GM12892 (cell line): Measurements from ENCODE around the gene KTN1.

Experiments used
- DNase-seq: peaks from one replicate; pipeline ENCODE4 v3.0.0; 2011; ENCODE audit not compliant: insufficient read length
- FAIRE-seq: peaks from 2 replicates; lab custom pipeline; 2011; peaks lifted over from hg19 to GRCh38; lab: Jason Lieb, UNC
- POLR2A ChIP-seq: IDR thresholded peaks from 2 replicates; pipeline ENCODE4 v1.6.1; 2011; ENCODE audit warnings: low read depth, low read length, control low read depth
- POLR2AphosphoS5 ChIP-seq: IDR thresholded peaks from 2 replicates; pipeline ENCODE4 v1.6.1; 2011; ENCODE audit warnings: low read depth, low read length, control low read depth
- TAF1 ChIP-seq: IDR thresholded peaks from 2 replicates; pipeline ENCODE4 v1.6.1; 2011; ENCODE audit warnings: low read depth, mild to moderate bottlenecking, control low read depth, low read length, borderline replicate concordance

Gene KTN1

DNA sequence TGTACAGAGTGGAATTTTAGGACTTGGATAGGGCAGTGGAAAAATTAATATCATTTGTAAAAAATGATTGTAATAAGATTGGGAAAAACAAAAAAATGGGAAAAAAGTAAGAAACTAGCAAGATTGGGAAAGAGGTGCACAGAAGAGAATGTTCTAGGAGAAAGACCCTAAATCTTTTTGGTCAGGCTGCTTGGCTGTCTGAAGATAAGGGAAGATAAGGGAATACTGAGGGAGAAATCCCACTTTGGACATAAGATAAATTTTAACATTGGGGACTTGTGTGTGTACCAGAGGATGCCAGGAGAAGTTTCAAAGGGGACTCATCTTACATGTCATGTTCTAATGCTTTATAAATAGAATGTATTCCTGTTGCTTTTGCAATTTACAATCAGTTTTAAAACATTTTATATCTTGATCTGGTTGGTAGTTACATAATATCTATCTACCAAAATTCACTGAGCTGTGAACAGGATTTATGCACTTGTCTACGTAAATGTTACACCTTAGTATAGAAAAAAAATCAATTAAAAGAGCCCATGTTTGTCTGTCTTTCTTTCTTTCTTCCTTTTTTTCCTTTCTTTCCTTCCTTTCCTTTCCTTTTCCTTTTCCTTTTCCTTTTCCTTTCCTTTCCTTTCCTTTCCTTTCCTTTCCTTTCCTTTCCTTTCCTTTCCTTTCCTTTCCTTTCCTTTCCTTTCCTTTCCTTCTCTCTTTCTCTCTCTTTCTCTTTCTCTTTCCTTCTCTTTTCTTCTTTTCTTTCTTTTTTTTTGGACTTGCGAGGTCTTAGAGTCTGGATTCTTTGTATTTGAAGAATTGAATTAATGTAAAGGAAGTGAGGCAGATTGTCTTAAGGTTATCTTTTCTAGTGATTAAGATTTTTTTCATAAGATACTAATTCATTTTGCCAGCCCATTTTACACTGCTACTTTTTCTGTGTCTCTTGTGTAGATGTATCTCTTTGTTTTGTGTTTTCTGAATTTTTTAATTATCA lies 66.1 kb downstream of the KTN1 start:
- DNase-seq (no peak), FAIRE-seq (no peak)
- TF ChIP-seq POLR2AphosphoS5 (no peak), TAF1 (no peak), POLR2A (no peak)

DNA sequence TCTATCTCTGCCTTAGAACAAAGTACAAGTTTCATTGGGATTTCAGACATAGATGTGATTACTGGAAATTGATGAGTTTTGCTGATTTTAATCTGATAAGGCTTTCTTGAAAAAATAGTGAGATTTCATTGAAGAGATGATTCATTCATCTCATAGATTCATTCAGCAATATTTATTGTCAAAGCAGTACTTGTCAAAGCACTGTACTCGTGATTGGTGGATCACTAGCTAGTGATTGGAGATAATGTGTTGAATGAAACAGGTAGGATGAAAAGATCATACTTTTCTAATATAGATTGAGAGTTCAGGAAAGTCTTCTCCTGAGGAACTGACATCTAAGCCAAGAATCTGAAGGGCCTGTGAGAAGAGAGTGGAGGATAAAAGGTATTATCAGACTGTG lies 71.0 kb downstream of the KTN1 start:
- no peak for DNase-seq
- FAIRE-seq: no peak
- no peak for TF ChIP-seq POLR2A
- TF ChIP-seq TAF1: no peak
- TF ChIP-seq POLR2AphosphoS5: no peak

DNA sequence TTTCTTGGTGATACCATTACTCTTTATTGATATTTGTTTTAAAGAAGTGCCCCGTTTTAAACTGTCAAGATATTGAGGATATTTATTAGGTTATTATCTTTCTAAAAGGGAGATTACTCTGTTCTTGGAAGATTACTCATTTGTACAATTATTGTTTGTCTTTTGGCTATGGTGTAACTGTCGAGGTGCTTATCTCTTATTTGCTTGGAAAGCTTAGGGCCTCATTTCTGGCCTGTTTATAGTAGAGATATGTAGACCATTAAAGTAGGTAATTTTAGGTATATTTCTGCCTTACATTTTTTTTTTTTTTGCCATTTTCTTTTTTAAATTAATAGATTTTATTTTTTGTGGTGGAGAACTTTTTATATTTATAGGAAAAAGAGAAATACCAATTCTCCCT lies 74.2 kb downstream of the KTN1 start:
- TF ChIP-seq POLR2A (no peak), TAF1 (no peak), POLR2AphosphoS5 (no peak)
- FAIRE-seq: no peak
- no peak for DNase-seq

DNA sequence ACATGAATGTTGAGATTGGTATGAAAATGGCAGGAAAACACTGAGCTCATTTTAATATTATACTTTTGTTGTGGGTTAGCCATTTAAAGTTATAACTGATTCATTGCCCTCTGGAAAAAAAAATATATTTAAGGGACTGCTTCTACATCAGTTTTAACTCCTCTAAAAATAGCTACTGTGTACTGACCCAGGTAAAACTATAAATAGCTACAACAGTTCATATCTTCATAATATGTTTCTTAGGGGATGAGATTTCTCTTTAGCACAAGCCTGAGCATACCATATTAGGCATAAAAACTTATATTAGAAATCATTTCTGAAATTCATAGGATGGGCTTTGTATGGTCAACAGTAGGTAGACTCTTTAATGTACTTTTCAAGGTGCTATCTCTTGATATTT lies 81.0 kb downstream of the KTN1 start:
- DNase-seq (no peak), FAIRE-seq (no peak)
- TF ChIP-seq TAF1: no peak
- TF ChIP-seq POLR2AphosphoS5: no peak
- TF ChIP-seq POLR2A: no peak

DNA sequence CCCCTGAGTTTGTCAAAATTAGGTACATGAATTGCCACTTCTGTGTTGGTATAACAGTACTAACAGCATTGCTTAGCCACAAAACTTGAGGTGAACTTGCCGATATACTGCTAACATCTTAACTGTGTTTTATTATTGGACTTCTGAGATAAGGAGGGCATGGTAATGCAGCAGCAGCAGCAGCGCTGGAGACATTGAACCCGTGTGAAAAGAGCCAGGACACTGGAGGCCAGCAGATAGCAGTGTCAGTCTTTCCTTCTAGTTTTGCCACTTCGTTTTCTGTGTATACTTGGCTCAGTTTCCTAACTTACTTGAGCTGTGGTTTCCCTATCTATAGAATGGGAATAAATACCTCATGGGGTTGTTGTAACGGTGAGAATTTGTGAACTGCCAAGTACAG lies 82.7 kb downstream of the KTN1 start:
- FAIRE-seq: no peak
- DNase-seq: no peak
- TF ChIP-seq POLR2A (no peak), POLR2AphosphoS5 (no peak), TAF1 (no peak)

DNA sequence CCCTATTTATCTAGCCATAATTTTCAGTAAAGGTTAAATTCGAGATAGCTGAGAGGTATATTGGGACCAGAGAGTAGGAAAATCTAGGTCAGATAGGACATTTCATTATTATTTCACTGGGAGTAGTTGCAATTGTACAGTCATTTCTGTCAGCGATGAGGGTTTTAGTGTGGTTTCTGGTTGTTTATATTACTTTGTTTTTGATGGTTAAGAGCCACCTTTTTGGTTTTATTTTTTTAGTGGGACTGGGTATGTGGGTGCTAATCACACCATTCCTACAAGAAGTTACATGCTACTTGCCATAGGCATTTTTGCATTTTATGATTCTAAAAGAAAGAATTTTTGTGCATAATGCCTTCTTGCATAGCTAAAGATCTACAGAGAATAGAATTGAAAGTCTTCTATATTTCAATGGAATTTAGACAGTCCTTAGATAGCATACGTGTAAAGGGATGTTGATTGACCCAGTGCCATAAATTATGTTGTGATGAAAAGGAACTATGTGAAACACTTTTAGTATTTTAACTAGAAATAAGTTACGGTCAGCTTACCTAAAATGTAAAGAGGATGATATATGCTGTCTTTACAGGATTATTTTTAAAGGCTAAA lies 85.2 kb downstream of the KTN1 start:
- FAIRE-seq (no peak), DNase-seq (no peak)
- TF ChIP-seq POLR2A (no peak), POLR2AphosphoS5 (no peak), TAF1 (no peak)

DNA sequence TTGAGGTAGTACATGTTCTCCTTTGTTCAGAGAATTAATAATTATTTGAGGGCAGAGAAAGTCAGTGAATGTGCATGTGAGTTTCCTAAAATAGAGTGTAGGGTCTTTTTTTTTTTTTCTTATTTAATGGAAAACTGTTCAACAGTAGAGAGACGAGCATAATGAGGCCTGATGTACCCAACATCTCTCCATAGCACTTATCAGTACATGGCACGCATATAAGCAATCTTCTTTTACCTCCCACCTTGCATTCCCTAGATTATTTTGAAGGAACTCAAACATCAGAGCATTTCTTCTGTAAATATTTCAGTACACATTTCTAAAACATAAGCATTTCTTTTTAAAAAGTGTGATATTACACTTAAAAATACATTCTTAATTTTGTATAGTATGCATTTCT lies 87.8 kb downstream of the KTN1 start:
- TF ChIP-seq POLR2AphosphoS5 (no peak), POLR2A (no peak), TAF1 (no peak)
- no peak for DNase-seq
- no peak for FAIRE-seq

DNA sequence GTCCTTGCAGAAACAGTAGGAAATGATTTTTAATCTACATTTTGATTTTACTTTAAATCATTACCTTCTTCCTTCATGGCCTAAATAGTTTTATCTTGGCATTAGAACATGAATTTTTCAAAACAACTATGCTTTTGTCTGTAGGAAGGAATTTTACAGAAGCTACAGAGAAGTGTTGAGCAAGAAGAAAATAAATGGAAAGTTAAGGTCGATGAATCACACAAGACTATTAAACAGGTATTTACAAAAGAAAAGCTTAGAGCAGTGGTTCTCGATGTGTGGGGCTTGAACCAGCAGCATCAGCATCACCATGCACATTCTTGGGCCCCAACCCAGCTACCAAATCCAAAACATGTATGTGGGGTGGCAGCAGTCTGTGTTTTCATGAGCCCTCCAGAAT lies 91.6 kb downstream of the KTN1 start:
- no peak for DNase-seq
- FAIRE-seq: no peak
- TF ChIP-seq POLR2A: no peak
- no peak for TF ChIP-seq POLR2AphosphoS5
- no peak for TF ChIP-seq TAF1

DNA sequence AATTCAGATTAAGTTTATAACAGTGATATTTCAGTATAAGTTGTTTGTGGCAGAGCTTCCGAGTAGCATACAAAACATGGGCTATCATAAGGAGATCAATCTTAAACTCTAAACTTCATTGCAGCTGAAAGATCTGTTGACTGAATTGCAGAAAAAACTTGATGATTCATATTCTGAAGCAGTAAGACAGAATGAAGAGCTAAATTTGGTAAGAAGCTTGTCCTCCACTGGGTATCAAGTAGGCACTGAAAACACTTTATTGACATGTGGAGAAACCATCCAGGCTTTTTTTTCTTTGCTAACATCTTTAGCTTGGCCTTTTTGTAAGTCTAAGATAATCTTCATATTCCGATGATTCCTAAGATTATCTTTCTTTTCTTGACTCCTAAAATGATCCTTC lies 93.0 kb downstream of the KTN1 start:
- no peak for FAIRE-seq
- DNase-seq: no peak
- TF ChIP-seq POLR2AphosphoS5: no peak
- TF ChIP-seq POLR2A: no peak
- TF ChIP-seq TAF1: no peak

DNA sequence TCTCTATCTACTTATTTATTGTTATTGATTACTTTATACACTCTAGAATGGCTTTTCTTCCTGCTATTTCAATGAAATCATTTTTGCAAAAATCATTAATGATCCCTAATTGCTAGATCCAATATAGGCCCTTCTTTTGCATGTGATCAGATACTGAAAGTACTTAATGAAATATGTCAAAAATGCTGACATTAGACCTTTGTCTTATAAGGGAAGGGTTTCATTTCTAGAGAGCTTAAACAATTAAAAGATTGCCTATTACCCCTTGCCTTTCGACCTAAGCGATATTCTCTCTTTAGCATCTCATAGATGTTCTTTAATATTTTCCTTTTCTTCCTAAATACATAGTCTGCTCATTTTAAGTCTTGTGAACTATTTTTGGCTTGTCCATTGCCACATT lies 101.1 kb downstream of the KTN1 start:
- DNase-seq (no peak), FAIRE-seq (no peak)
- no peak for TF ChIP-seq POLR2AphosphoS5
- no peak for TF ChIP-seq TAF1
- no peak for TF ChIP-seq POLR2A

DNA sequence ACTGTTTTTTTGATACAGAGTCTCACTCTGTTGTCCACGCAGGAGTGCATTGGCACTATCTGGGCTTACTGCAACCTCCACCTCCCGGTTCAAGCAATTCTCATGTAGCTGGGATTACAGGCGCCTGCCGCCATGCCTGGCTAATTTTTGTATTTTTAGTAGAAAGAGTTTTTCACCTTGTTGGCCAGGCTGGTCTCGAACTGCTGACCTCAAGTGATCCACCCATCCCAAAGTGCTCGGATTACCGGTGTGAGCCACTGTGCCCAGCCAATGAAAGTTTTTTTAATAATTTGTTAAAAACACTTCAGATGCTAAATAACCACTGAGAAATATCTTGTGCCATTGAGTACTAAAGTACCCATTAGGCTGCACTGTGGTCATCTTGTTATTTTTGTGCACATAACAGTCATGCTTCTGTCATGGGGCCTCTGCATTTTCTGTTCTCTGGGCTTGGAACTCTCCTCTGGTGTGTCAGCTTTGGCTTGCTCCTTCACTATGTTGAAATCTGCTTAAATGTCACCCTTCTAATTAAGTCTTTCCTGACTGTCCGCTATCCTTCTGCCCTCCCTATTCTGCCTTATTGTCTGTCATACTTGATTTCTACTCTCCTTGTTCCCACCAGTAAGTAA lies 105.1 kb downstream of the KTN1 start:
- FAIRE-seq (no peak), DNase-seq (no peak)
- TF ChIP-seq POLR2A (no peak), TAF1 (no peak), POLR2AphosphoS5 (no peak)

DNA sequence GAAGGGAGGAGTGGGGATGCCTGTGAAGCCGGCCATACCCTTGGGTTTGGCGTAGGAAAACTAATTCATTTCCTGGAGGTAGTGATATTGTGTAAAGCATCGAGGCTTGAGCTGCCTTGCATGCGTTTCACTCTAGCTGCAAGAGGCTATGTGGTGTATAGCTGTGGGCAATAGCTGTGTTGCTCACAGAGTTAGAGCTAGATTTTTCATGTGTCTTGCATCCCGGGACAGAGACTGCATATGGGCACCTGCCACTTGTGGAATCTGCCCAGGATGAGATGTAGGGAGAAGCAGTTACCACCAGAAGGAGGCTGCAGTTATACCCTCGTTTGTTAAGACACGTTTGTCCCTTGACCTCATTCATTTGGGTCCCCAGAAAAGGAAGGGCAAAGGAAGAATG lies 106.7 kb downstream of the KTN1 start:
- TF ChIP-seq TAF1: no peak
- TF ChIP-seq POLR2A: no peak
- no peak for TF ChIP-seq POLR2AphosphoS5
- DNase-seq (no peak), FAIRE-seq (no peak)
